HG02642 (cell line): Measurements from ENCODE around the gene KCNJ6.

Experiments used
- ATAC-seq: cut with Tn5 transposase; IDR thresholded peaks from one replicate; pipeline ENCODE4 v1.9.1; 2021; ENCODE audit warnings: mild to moderate bottlenecking; ENCODE audit not compliant: unreplicated experiment, poor library complexity

Gene KCNJ6

GRCh38 chr21:37561941-37562919, 354.0 kb downstream of the KCNJ6 start:
- ATAC-seq, result no peak

GRCh38 chr21:37561506-37561905, 354.8 kb downstream of the KCNJ6 start:
- no peak for ATAC-seq

GRCh38 chr21:37560385-37560784, 355.9 kb downstream of the KCNJ6 start:
- no peak for ATAC-seq

- ATAC-seq, result no peak
Measured at GRCh38 chr21:37558676-37559211, 357.5 kb downstream of the KCNJ6 start.
